GM23338 (cell line): ENCODE data around the gene HTRA2. TPM values are rescaled to one million over a fixed set of nuclear protein-coding genes. Genes with fewer than 3 reads are reported as not detected.

Experiments
- ATAC-seq: fragments of 200-7000 bp; cut with Tn5 transposase; 3 replicates; pipeline ENCODE4 v1.9.1; 2020
- DNase-seq: peaks from one replicate; pipeline ENCODE4 v3.0.0-alpha.2; 2015; ENCODE audit warnings: low spot score
- H2AFZ ChIP-seq: fragments of 200-600 bp; sonication (generic); 2 replicates; pipeline ENCODE4 v1.8.0; 2016; ENCODE audit warnings: antibody characterized with exemption, mild to moderate bottlenecking, moderate library complexity
- H3F3A ChIP-seq: fragments of 200-600 bp; sonication (generic); replicated peaks from 2 replicates; pipeline ENCODE4 v1.8.0; 2017; ENCODE audit warnings: antibody characterized with exemption, mixed run types, low read depth
- H3K27ac ChIP-seq: fragments of 200-600 bp; sonication (generic); 2 replicates; pipeline ENCODE4 v1.6.1; 2016; ENCODE audit warnings: low read depth
- H3K27me3 ChIP-seq: fragments of 200-600 bp; sonication (generic); 2 replicates; pipeline ENCODE4 v1.8.0; 2016; ENCODE audit warnings: mild to moderate bottlenecking, mixed run types, moderate library complexity; ENCODE audit not compliant: insufficient read depth
- H3K36me3 ChIP-seq: fragments of 200-600 bp; sonication (generic); 2 replicates; pipeline ENCODE4 v1.8.0; 2016; ENCODE audit warnings: mild to moderate bottlenecking; ENCODE audit not compliant: insufficient read depth
- H3K4me1 ChIP-seq: fragments of 200-600 bp; sonication (generic); 2 replicates; pipeline ENCODE4 v1.8.0; 2016; ENCODE audit warnings: mild to moderate bottlenecking, moderate library complexity; ENCODE audit not compliant: insufficient read depth
- H3K4me2 ChIP-seq: fragments of 200-600 bp; sonication (generic); 2 replicates; pipeline ENCODE4 v1.7.1; 2017; ENCODE audit warnings: mixed run types
- H3K4me3 ChIP-seq: fragments of 200-600 bp; sonication (generic); 2 replicates; pipeline ENCODE4 v1.6.1; 2016; ENCODE audit warnings: mixed run types
- H3K79me2 ChIP-seq: fragments of 200-600 bp; sonication (generic); replicated peaks from 2 replicates; pipeline ENCODE4 v1.8.0; 2017; ENCODE audit warnings: mild to moderate bottlenecking; ENCODE audit not compliant: insufficient read depth
- H3K9me2 ChIP-seq: fragments of 200-600 bp; sonication (generic); 2 replicates; pipeline ENCODE4 v1.8.0; 2017; ENCODE audit not compliant: insufficient read depth
- H4K20me1 ChIP-seq: fragments of 200-600 bp; sonication (generic); replicated peaks from 2 replicates; pipeline ENCODE4 v1.8.0; 2017; ENCODE audit warnings: mild to moderate bottlenecking; ENCODE audit not compliant: insufficient read depth
- H3K27ac Mint-ChIP-seq: 2 replicates; pipeline ENCODE4 v1.8.0; 2020; ENCODE audit warnings: inconsistent platforms, mild to moderate bottlenecking, moderate library complexity, mixed read lengths
- H3K27me3 Mint-ChIP-seq: 3 replicates; pipeline ENCODE4 v1.8.0; 2022; ENCODE audit warnings: low read depth, mild to moderate bottlenecking, moderate library complexity, mixed read lengths, inconsistent platforms; ENCODE audit not compliant: insufficient read depth, poor library complexity
- H3K36me3 Mint-ChIP-seq: 3 replicates; pipeline ENCODE4 v1.8.0; 2021; ENCODE audit warnings: low read depth, mild to moderate bottlenecking, inconsistent platforms, moderate library complexity, mixed read lengths
- H3K4me1 Mint-ChIP-seq: 3 replicates; pipeline ENCODE4 v1.8.0; 2020; ENCODE audit warnings: mild to moderate bottlenecking, inconsistent platforms, mixed read lengths
- H3K4me3 Mint-ChIP-seq: 3 replicates; pipeline ENCODE4 v1.8.0; 2021; ENCODE audit warnings: moderate library complexity, mild to moderate bottlenecking, inconsistent platforms, mixed read lengths
- H3K9me3 Mint-ChIP-seq: 3 replicates; pipeline ENCODE4 v1.8.0; 2020; ENCODE audit warnings: moderate library complexity, mild to moderate bottlenecking, inconsistent platforms, mixed read lengths
- CREB1 ChIP-seq: fragments of 250-450 bp; sonication (Bioruptor Pico); IDR thresholded peaks from 2 replicates; pipeline ENCODE4 v1.5.0; 2020; ENCODE audit warnings: low read depth, mild to moderate bottlenecking, moderate library complexity
- EZH2phosphoT487 ChIP-seq: fragments of 200-600 bp; sonication (generic); IDR thresholded peaks from one replicate; pipeline ENCODE4 v1.8.1; 2018; ENCODE audit warnings: antibody characterized with exemption; ENCODE audit not compliant: unreplicated experiment
- JUNB ChIP-seq: IDR thresholded peaks from one replicate; pipeline ENCODE4 v1.6.1; 2016; ENCODE audit warnings: antibody characterized with exemption; ENCODE audit not compliant: unreplicated experiment
- NANOG ChIP-seq: IDR thresholded peaks from 2 replicates; pipeline ENCODE4 v1.6.1; 2016; ENCODE audit warnings: antibody characterized with exemption, borderline replicate concordance
- STAT1 ChIP-seq: IDR thresholded peaks from one replicate; pipeline ENCODE4 v1.6.1; 2016; ENCODE audit warnings: antibody characterized with exemption; ENCODE audit not compliant: unreplicated experiment
- ZNF114 ChIP-seq: fragments of 250-450 bp; sonication (Bioruptor Pico); IDR thresholded peaks from 2 replicates; pipeline ENCODE4 v1.5.0; 2020; ENCODE audit warnings: mild to moderate bottlenecking, moderate library complexity
- ZNF331 ChIP-seq: fragments of 250-450 bp; sonication (Bioruptor Pico); IDR thresholded peaks from 2 replicates; pipeline ENCODE4 v1.5.0; 2020; ENCODE audit warnings: low read depth, mild to moderate bottlenecking, moderate library complexity
- polyA plus RNA-seq: library from polyadenylated mRNA; unstranded; fragments of >200 nt; fragmentation: Nextera tagmentation; extraction: Ambion mirVana; gene quantifications from 2 replicates; pipeline ENCODE4 v1.2.1, GENCODE V29; 2016
- total RNA-seq: library from RNA; depleted of rRNA; stranded (reverse); fragments of >200 nt; shearing (Covaris generic); gene quantifications from 2 replicates; pipeline ENCODE4 v1.2.3, GENCODE V29; 2014
- TF ChIP-seq, protein P1 (sequence below), 2 experiments: fragments of 200-600 bp in 1 of 2; sonication (generic) in 1 of 2; conservative IDR thresholded peaks; 2 replicates each; pipeline versions ENCODE4 v1.5.1 to v1.6.1; 2016 to 2017; ENCODE audit warnings: antibody characterized with exemption in 2 of 2, low read depth in 2 of 2, mild to moderate bottlenecking in 2 of 2, moderate library complexity in 1 of 2
- TF ChIP-seq, protein P2 (sequence below): IDR thresholded peaks from 2 replicates; pipeline ENCODE4 v1.6.1; 2016; ENCODE audit warnings: antibody characterized with exemption
- TF ChIP-seq, protein P3 (sequence below): fragments of 250-450 bp; sonication (Bioruptor Pico); IDR thresholded peaks from 2 replicates; pipeline ENCODE4 v1.5.0; 2020; ENCODE audit warnings: mild to moderate bottlenecking, moderate library complexity
- TF ChIP-seq, protein P4 (sequence below): IDR thresholded peaks from one replicate; pipeline ENCODE4 v1.6.1; 2018; ENCODE audit warnings: antibody characterized with exemption; ENCODE audit not compliant: unreplicated experiment

The HTRA2 gene
- total and polyA plus RNA-seq, 2 experiments from 2014 or later, result 17.8 to 19.7 TPM

DNA sequence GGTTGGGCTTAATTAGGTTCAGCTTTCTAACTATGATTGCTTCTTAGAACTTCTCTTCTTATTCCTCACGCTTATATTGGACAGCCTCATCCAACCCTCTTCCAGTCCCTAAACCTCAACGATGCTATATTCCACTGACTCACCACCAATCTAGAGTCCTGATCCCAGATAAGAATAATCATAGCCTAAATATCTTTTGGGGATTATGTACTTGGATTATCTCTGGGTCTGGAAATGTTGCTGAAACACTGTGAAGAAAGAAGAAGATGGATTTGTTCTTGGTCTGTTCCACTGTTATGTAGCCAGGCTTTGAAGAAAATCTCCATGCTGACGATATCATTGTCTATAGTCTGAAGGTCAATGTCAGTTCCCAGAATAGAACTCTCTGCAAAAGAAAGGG lies 51.7 kb downstream of the HTRA2 start:
- H3F3A ChIP-seq, result no peaks in the 10 kb centered on the region
- H3K4me3 Mint-ChIP-seq, result no peak overlapping the region
- H3K9me3 Mint-ChIP-seq, result no peaks in the 10 kb centered on the region
- DNase-seq (no peak), ATAC-seq (no peak)
- no peaks in the 10 kb centered on the region for H3K79me2 ChIP-seq
- no peaks in the 10 kb centered on the region for H3K27me3 ChIP-seq
- H3K4me1 Mint-ChIP-seq, result peaks cover 16% of the 10 kb centered on the region
- H3K4me2 ChIP-seq, result no peak overlapping the region
- no peak overlapping the region for H2AFZ ChIP-seq
- no peaks in the 10 kb centered on the region for H3K36me3 Mint-ChIP-seq
- TF ChIP-seq JUNB (no peak), NANOG (no peak), STAT1 (no peak), EZH2phosphoT487 (no peak), ZNF331 (no peak), CREB1 (CRISPR knock-in tag) (no peak), ZNF114 (CRISPR knock-in tag) (no peak)
- TF ChIP-seq, protein P1, sequence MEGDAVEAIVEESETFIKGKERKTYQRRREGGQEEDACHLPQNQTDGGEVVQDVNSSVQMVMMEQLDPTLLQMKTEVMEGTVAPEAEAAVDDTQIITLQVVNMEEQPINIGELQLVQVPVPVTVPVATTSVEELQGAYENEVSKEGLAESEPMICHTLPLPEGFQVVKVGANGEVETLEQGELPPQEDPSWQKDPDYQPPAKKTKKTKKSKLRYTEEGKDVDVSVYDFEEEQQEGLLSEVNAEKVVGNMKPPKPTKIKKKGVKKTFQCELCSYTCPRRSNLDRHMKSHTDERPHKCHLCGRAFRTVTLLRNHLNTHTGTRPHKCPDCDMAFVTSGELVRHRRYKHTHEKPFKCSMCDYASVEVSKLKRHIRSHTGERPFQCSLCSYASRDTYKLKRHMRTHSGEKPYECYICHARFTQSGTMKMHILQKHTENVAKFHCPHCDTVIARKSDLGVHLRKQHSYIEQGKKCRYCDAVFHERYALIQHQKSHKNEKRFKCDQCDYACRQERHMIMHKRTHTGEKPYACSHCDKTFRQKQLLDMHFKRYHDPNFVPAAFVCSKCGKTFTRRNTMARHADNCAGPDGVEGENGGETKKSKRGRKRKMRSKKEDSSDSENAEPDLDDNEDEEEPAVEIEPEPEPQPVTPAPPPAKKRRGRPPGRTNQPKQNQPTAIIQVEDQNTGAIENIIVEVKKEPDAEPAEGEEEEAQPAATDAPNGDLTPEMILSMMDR (conservative IDR thresholded peaks at IDR 0.05; ENCODE audit: low read depth in 2 of 2), result no peak
- TF ChIP-seq, protein P2, sequence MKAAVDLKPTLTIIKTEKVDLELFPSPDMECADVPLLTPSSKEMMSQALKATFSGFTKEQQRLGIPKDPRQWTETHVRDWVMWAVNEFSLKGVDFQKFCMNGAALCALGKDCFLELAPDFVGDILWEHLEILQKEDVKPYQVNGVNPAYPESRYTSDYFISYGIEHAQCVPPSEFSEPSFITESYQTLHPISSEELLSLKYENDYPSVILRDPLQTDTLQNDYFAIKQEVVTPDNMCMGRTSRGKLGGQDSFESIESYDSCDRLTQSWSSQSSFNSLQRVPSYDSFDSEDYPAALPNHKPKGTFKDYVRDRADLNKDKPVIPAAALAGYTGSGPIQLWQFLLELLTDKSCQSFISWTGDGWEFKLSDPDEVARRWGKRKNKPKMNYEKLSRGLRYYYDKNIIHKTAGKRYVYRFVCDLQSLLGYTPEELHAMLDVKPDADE, result no peak
- TF ChIP-seq, protein P3, sequence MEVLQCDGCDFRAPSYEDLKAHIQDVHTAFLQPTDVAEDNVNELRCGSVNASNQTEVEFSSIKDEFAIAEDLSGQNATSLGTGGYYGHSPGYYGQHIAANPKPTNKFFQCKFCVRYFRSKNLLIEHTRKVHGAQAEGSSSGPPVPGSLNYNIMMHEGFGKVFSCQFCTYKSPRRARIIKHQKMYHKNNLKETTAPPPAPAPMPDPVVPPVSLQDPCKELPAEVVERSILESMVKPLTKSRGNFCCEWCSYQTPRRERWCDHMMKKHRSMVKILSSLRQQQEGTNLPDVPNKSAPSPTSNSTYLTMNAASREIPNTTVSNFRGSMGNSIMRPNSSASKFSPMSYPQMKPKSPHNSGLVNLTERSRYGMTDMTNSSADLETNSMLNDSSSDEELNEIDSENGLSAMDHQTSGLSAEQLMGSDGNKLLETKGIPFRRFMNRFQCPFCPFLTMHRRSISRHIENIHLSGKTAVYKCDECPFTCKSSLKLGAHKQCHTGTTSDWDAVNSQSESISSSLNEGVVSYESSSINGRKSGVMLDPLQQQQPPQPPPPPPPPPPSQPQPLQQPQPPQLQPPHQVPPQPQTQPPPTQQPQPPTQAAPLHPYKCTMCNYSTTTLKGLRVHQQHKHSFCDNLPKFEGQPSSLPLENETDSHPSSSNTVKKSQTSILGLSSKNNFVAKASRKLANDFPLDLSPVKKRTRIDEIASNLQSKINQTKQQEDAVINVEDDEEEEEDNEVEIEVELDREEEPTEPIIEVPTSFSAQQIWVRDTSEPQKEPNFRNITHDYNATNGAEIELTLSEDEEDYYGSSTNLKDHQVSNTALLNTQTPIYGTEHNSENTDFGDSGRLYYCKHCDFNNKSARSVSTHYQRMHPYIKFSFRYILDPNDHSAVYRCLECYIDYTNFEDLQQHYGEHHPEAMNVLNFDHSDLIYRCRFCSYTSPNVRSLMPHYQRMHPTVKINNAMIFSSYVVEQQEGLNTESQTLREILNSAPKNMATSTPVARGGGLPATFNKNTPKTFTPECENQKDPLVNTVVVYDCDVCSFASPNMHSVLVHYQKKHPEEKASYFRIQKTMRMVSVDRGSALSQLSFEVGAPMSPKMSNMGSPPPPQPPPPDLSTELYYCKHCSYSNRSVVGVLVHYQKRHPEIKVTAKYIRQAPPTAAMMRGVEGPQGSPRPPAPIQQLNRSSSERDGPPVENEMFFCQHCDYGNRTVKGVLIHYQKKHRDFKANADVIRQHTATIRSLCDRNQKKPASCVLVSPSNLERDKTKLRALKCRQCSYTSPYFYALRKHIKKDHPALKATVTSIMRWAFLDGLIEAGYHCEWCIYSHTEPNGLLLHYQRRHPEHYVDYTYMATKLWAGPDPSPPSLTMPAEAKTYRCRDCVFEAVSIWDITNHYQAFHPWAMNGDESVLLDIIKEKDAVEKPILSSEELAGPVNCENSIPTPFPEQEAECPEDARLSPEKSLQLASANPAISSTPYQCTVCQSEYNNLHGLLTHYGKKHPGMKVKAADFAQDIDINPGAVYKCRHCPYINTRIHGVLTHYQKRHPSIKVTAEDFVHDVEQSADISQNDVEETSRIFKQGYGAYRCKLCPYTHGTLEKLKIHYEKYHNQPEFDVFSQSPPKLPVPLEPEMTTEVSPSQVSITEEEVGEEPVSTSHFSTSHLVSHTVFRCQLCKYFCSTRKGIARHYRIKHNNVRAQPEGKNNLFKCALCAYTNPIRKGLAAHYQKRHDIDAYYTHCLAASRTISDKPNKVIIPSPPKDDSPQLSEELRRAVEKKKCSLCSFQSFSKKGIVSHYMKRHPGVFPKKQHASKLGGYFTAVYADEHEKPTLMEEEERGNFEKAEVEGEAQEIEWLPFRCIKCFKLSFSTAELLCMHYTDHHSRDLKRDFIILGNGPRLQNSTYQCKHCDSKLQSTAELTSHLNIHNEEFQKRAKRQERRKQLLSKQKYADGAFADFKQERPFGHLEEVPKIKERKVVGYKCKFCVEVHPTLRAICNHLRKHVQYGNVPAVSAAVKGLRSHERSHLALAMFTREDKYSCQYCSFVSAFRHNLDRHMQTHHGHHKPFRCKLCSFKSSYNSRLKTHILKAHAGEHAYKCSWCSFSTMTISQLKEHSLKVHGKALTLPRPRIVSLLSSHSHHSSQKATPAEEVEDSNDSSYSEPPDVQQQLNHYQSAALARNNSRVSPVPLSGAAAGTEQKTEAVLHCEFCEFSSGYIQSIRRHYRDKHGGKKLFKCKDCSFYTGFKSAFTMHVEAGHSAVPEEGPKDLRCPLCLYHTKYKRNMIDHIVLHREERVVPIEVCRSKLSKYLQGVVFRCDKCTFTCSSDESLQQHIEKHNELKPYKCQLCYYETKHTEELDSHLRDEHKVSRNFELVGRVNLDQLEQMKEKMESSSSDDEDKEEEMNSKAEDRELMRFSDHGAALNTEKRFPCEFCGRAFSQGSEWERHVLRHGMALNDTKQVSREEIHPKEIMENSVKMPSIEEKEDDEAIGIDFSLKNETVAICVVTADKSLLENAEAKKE, result no peak
- TF ChIP-seq, protein P4, sequence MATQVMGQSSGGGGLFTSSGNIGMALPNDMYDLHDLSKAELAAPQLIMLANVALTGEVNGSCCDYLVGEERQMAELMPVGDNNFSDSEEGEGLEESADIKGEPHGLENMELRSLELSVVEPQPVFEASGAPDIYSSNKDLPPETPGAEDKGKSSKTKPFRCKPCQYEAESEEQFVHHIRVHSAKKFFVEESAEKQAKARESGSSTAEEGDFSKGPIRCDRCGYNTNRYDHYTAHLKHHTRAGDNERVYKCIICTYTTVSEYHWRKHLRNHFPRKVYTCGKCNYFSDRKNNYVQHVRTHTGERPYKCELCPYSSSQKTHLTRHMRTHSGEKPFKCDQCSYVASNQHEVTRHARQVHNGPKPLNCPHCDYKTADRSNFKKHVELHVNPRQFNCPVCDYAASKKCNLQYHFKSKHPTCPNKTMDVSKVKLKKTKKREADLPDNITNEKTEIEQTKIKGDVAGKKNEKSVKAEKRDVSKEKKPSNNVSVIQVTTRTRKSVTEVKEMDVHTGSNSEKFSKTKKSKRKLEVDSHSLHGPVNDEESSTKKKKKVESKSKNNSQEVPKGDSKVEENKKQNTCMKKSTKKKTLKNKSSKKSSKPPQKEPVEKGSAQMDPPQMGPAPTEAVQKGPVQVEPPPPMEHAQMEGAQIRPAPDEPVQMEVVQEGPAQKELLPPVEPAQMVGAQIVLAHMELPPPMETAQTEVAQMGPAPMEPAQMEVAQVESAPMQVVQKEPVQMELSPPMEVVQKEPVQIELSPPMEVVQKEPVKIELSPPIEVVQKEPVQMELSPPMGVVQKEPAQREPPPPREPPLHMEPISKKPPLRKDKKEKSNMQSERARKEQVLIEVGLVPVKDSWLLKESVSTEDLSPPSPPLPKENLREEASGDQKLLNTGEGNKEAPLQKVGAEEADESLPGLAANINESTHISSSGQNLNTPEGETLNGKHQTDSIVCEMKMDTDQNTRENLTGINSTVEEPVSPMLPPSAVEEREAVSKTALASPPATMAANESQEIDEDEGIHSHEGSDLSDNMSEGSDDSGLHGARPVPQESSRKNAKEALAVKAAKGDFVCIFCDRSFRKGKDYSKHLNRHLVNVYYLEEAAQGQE, result no peak
- H3K4me1 ChIP-seq, result peaks cover 6% of the 10 kb centered on the region
- no peaks in the 10 kb centered on the region for H4K20me1 ChIP-seq
- H3K27me3 Mint-ChIP-seq, result peaks cover 4% of the 10 kb centered on the region
- no peaks in the 10 kb centered on the region for H3K36me3 ChIP-seq
- no peaks in the 10 kb centered on the region for H3K9me2 ChIP-seq
- H3K4me3 ChIP-seq, result no peak overlapping the region
- H3K27ac Mint-ChIP-seq, result no peak overlapping the region
- no peak overlapping the region for H3K27ac ChIP-seq
